HL-60/S4 treated with phorbol 12-myristate 13-acetate at 8.2 ng/mL for 4 days and 3 days (cell line): ENCODE results near the gene AK6.
"Not testable (repeated sequence)": the region's sequence is repeated elsewhere in the genome, so short reads cannot be mapped to it uniquely, and the experiment has no call there.

Experiments
- in situ Hi-C: fragments of 300-500 bp; cut with MboI; formaldehyde crosslinking; loops from 2 replicates; pipeline ENCODE4 v1.15.0; 2022; ENCODE audit warnings: low sequenced_read_pairs

AK6 gene

DNA sequence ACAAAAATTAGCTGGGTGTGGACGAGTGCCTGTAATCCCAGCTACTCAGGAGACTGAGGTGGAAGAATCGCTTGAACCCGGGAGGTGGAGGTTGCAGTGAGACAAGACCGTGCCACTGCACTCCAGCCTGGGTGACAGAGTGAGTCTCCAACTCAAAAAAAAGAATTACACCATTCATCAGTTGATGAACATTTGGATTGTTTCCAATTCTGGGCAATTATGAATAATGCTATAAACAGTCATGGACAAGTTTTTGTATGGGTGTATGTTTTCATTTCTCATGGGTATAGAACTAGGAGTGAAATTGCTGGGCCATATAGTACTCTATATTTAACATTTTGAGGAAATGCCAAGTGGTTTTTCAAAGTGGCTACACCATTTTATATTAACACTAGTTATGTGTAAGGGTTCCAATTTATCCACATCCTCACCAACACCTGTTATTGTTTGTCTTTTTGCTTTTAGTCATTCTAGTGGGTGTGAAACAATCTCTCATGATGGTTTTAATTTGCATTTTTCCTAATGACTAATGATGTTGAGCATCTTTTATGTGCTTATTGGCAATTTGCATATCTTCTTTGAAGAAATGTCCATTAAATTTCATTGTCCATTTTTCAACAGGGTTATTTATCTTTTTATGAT lies 27.7 kb downstream of the AK6 start:
- in situ Hi-C loops, result no loop called here

DNA sequence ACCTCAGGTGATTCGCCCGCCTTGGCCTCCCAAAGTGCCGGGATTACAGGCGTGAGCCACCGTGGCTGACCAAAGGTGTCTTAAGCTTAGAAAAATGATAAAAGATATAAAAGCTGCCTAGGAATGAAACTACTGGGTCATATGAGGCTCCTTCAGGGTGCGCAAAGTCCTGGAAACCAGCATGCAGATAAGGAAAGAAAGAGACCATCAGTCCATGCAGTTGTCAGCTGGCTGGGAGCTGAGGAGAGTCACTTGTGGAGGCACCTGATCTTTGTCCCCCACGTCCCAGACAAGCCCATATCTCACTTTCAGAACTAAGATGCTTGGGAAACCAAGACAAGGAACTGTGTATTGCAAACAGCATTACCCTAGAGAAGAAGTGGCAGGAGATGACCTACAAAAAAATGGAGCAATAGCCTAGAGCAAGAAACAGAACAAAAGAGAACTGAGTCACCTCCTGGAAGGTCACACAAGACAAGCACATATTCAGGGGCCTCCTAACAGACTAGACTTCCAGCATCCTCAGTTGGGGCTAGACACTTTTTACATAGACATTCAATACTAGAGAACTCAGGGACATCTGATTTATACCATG lies 33.9 kb downstream of the AK6 start:
- in situ Hi-C loops, result no loop called here

DNA sequence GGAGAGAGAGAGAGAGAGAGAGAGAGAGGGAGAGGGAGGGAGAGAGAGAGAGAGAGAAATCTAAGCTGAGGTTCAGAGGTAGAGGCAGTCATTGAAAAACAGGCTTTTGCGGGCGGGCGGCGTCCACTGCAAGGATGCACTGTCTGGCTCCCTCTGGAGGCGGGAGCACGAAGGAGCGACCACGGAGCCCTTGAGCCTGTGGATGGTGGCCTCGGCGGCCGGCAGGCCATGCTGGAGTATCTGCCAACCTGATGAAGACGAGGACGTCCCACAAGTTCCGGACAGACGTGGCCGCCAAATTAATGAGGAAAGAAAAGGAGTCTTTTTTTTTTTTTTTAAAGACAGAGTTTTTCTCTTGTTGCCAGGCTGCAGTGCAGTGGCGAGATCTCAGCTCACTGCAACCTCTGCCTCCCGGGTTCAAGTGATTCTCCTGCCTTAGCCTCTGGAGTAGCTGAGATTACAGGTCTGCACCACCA lies 34.5 kb downstream of the AK6 start:
- in situ Hi-C loops, result no loop called here

DNA sequence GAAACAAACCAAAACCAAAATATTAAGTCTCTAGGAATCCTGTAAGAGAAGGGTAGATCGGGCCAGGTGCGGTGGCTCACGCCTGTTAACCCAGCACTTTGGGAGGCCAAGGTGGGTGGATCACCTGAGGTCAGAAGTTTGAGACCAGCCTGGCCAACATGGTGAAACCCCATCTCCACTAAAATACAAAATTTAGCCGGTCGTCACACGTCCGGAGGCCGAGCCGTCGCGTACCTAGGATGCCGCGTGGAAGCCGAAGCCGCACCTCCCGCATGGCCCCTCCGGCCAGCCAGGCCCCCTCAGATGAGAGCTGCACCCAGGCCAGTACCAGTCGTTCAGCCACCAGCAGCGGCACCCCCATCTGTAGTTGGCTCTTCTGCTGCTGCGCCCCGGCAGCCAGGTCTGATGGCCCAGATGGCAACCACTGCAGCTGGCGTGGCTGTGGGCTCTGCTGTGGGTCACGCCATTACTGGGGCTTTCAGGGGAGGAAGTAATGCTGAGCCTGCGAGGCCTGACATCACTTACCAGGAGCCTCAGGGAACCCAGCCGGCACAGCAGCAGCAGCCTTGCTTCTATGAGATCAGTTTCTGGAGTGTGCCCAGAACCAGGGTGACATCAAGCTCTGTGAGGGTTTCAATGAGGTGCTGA lies 35.5 kb downstream of the AK6 start:
- in situ Hi-C loops, result not testable (repeated sequence)

DNA sequence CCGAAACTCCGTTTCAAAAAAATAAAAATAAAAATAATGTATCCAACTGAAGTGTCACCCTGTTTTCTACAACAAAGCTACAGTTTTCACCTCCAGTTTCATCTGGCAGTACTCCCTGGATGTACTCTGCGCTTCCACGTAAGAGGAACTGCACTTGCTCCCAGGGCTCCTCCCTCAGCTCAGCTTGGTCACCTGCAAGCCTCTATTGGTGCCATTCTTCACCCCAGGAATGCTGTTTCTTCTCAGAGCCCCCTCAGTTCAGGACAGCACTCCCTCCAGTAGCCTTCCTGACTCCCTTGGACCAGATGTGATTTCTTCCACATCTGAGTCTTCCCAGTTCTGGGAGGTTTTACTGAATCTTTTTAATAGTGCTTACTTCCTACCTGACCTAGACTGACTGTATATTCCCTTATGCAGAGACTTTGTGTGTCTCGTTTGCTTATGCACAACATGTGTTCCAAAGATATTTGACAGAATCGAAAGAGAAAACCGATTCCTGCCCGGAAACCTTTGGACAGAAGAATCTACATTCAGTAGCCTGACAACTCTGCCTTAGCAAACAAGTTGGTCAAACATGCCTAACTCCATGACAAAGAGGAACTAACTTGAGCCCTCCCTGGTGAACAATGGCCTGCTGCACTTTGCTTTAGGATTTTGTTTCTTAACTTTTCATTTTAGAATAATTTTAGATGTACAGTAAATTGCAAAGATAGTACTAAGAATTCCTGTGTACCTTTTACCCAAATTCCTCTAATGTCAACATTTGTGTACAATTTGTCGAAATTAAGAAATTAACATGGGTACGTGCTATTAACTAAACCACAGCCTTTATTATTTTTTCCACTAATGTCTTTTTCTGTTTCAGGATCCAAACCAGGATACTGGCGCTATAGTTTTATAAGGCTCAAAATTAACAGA lies 37.5 kb downstream of the AK6 start:
- in situ Hi-C loops, result no loop called here

DNA sequence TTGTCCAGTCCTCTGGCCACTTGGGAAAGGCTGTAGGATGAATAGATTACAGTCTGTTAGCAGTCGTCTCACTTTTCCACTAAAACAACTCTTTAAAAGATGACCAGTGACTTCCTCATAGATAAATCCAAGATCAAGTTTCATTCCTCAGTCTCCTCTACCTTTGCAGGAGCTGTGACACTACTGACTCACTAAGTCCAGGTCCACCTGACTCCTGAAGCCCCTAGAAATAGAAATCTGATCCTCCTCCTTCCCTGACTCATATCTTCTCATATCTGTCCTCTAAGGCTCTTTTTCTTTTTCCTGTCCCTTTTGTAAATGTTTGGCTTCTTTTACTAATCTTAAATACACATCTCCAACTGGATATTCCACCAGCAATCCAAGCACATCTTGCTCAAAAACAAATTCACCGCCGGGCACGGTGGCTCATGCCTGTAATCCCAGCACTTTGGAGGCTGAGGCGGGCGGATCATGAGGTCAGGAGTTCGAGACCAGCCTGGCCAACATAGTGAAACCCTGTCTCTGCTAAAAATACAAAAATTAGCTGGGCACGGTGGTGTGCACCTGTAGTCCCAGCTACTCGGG lies 39.3 kb downstream of the AK6 start:
- in situ Hi-C loops, result no loop called here

DNA sequence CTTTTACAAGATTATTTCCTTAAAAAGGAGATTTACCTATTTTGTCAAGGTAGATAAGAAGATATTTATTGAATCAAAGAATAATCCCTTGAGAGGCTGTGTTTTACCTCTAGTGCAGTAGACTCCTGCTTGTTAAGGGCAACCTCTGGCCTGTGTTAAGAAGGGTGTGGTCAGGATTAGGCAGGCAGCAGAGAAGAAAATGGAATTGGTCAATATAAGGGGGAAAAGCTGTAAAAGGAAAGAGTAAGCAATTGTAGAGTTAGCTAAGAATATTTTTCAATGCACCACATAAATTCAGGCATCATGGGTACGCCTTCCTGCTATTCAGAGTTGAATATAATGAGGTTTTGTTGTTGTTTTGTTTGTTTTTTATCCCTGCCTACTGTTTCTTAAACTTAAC lies 43.0 kb downstream of the AK6 start:
- in situ Hi-C loops, result no loop called here

DNA sequence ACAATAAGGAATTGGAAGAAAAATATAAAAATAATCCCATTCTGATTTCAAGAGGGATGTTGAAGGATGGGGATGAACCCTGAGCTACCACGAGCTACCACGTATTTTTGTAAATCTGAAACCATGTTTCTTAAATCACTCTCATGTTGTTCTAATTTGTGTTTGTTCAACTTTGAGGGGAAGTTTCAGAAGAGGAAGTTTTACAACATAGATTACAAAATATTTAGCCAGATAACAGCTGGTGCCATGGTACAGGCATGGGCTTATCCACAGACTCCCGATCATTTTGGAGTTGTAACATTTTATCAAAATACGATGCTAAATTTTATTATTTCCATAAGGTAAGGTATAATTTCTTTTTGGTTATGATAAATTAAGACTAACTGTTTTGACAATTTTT lies 51.9 kb downstream of the AK6 start:
- in situ Hi-C loops, result no loop called here

DNA sequence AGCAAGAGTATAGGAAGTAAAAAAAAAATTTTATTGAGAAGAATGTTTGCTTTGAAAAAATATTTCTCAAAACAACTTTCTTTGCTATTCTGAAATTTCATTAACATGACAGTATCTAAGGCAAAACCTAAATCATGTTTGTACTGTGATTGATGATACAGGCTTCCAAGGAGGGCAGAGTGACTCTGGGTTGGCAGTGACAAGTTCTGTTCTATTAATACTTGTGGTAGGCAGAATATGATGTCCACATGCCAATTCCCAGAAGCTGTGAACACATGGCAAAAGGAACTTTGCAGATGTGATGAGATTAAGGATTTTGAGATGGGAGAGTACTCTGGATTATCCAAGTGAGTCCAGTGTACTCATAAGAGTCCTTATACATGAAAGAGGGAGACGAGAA lies 53.3 kb downstream of the AK6 start:
- in situ Hi-C loops, result no loop called here

DNA sequence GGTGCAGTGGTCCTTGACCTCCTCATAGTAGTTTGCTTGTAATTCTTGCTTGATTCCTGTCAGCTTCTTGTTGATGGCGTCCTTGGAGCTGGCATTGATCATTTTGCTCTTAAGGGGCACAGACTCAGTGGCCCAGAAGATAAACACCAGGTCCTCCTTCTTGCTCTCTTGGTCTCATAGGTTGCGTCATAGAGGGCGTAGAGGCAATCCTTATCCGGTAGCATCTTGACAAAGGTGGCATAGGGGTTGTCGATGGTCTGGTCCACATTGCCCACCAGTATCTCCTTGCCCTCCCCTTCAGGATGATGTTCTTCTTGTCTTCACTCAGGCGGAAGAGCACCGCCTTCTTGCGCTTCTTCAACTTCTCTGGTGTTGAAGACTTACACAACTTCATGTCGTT lies 55.9 kb downstream of the AK6 start:
- in situ Hi-C loops, result no loop called here

DNA sequence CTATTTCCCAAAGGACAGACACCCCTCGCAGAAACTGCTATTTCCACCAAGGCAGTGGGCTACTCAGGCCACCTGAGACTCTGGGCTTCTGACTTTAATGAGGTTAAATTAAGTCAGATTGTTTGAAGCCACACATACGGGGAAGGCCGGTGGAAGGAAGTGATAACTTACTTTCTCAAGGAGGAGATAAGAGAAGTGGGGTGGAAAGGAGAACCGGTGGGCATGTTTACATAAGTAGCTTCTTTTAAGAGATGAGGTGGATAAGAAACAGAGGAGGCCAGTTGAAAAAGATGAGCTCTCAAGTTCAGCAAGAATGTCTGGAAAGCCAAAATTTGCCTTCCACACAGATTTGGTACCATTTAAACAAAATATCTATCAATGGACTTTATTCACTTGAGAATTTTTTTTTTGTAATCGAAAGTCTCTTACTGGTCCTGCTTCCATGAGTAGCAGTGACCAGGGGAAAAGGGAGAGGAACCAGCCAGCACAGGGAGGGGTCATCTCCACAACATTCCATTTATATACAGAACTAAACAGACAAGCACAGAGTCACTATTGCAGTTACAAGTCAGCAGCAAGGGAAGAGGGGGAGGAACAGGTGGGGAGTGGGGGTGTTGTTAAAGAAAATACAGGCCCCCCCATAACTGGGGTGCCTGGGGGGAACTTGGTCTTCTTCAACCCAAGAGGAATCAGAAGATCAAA lies 56.7 kb downstream of the AK6 start:
- in situ Hi-C loops, result no loop called here

DNA sequence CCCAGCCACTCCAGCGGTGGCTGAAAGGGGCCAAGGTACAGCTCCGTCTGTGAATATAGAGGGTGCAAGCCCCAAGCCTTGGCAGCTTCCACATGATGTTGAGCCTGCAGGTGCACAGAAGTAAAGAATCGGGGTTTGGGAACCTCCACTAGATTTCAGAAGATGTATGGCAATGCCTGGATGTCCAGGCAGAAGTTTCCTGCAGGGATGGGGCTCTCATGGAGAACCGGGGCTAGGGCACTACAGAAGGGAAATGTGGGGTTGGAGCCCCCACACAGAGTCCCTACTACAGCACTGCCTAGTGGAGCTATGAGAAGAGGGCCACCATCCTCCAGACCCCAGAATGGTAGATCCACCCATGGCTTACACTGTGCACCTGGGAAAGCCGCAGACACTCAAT lies 59.9 kb downstream of the AK6 start:
- in situ Hi-C loops, result no loop called here

DNA sequence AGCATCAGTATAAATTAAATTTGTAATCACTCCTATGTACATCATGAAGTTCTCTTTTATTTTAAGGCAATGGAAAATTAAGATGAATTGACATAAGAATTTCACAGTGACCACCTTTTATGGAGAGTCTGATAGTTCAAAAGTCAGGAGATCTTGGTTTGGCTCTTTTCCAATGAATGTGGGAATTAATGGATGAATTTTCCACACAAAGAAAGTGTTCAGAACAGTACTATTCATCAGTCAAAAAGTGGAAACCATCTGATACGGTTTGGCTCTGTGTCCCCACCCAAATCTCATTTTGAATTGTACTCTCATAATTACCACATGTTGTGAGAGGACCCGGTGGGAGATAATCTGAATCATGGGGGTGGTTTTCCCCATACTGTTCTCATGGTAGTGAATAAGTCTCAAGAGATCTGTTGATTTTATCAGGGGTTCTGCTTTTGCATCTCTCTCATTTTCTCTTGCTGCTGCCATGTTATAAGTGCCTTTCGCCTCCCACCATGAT lies 61.2 kb downstream of the AK6 start:
- in situ Hi-C loops, result no loop called here

DNA sequence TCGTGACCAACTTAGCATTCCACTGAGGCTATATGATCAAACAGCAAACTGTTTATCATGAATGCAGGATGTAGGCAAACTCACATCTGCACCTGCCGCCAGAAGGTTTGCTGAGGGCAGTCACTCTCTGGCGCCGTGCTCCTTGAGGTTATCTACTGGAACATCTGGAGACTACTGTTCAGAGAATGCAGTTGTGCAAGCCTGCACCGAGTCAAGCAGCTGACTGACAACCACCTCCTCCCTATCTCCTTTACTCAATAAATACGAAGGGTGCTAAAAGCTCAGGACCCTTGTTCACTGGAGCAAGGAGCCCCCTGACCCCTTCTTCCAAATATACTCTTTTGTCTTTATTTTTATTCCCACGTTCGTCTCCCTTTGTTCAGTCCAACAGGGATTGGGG lies 63.8 kb downstream of the AK6 start:
- in situ Hi-C loops, result no loop called here
